Measurements from ENCODE around the gene SLC31A2.

DNA sequence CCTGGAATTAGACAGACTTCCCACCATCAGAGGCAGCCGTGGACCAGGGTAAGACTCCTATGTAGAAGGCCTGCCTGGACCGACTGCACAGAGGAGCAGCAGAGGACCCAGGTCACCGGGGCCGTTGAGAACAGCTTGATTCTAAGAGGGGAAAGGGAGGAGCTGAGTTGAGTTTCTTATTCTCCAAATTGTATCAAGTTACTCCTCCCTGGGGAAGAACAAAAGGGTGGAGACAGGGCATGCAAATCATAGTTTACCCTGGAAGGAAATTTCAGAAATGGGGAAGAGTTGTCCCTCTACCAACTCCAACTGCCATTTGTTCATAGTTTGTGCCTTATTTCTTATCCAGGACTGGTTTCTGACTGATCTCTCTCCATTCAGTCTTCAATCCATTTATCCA, 20.9 kb upstream of the SLC31A2 start:
- no peak for TF ChIP-seq FOXA1 (IDR thresholded peaks at IDR 0.05)
- no peak for TF ChIP-seq JUND (IDR thresholded peaks at IDR 0.05)
- TF ChIP-seq, protein P1, sequence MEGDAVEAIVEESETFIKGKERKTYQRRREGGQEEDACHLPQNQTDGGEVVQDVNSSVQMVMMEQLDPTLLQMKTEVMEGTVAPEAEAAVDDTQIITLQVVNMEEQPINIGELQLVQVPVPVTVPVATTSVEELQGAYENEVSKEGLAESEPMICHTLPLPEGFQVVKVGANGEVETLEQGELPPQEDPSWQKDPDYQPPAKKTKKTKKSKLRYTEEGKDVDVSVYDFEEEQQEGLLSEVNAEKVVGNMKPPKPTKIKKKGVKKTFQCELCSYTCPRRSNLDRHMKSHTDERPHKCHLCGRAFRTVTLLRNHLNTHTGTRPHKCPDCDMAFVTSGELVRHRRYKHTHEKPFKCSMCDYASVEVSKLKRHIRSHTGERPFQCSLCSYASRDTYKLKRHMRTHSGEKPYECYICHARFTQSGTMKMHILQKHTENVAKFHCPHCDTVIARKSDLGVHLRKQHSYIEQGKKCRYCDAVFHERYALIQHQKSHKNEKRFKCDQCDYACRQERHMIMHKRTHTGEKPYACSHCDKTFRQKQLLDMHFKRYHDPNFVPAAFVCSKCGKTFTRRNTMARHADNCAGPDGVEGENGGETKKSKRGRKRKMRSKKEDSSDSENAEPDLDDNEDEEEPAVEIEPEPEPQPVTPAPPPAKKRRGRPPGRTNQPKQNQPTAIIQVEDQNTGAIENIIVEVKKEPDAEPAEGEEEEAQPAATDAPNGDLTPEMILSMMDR (IDR thresholded peaks at IDR 0.05; ENCODE audit: low read depth, low read length, missing input control), result no peak
- TF ChIP-seq, protein P2, sequence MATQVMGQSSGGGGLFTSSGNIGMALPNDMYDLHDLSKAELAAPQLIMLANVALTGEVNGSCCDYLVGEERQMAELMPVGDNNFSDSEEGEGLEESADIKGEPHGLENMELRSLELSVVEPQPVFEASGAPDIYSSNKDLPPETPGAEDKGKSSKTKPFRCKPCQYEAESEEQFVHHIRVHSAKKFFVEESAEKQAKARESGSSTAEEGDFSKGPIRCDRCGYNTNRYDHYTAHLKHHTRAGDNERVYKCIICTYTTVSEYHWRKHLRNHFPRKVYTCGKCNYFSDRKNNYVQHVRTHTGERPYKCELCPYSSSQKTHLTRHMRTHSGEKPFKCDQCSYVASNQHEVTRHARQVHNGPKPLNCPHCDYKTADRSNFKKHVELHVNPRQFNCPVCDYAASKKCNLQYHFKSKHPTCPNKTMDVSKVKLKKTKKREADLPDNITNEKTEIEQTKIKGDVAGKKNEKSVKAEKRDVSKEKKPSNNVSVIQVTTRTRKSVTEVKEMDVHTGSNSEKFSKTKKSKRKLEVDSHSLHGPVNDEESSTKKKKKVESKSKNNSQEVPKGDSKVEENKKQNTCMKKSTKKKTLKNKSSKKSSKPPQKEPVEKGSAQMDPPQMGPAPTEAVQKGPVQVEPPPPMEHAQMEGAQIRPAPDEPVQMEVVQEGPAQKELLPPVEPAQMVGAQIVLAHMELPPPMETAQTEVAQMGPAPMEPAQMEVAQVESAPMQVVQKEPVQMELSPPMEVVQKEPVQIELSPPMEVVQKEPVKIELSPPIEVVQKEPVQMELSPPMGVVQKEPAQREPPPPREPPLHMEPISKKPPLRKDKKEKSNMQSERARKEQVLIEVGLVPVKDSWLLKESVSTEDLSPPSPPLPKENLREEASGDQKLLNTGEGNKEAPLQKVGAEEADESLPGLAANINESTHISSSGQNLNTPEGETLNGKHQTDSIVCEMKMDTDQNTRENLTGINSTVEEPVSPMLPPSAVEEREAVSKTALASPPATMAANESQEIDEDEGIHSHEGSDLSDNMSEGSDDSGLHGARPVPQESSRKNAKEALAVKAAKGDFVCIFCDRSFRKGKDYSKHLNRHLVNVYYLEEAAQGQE (IDR thresholded peaks at IDR 0.05), result no peak
- no peak for TF ChIP-seq RAD21 (IDR thresholded peaks at IDR 0.05)
- no peak for TF ChIP-seq TAF1 (conservative IDR thresholded peaks at IDR 0.05)
- no peak for TF ChIP-seq GABPA (IDR thresholded peaks at IDR 0.05 in 1 of 2, conservative IDR thresholded peaks at IDR 0.05 in 1 of 2)
- TF ChIP-seq, protein P3, sequence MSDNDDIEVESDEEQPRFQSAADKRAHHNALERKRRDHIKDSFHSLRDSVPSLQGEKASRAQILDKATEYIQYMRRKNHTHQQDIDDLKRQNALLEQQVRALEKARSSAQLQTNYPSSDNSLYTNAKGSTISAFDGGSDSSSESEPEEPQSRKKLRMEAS (IDR thresholded peaks at IDR 0.05), result no peak
- no peak for TF ChIP-seq NR2F2 (IDR thresholded peaks at IDR 0.05)
- TF ChIP-seq, protein P4, sequence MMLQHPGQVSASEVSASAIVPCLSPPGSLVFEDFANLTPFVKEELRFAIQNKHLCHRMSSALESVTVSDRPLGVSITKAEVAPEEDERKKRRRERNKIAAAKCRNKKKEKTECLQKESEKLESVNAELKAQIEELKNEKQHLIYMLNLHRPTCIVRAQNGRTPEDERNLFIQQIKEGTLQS (IDR thresholded peaks at IDR 0.05), result no peak
- TF ChIP-seq RXRA (IDR thresholded peaks at IDR 0.05), result no peak
- TF ChIP-seq, protein P5, sequence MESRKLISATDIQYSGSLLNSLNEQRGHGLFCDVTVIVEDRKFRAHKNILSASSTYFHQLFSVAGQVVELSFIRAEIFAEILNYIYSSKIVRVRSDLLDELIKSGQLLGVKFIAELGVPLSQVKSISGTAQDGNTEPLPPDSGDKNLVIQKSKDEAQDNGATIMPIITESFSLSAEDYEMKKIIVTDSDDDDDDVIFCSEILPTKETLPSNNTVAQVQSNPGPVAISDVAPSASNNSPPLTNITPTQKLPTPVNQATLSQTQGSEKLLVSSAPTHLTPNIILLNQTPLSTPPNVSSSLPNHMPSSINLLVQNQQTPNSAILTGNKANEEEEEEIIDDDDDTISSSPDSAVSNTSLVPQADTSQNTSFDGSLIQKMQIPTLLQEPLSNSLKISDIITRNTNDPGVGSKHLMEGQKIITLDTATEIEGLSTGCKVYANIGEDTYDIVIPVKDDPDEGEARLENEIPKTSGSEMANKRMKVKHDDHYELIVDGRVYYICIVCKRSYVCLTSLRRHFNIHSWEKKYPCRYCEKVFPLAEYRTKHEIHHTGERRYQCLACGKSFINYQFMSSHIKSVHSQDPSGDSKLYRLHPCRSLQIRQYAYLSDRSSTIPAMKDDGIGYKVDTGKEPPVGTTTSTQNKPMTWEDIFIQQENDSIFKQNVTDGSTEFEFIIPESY (IDR thresholded peaks at IDR 0.05), result no peak
- TF ChIP-seq YY1 (IDR thresholded peaks at IDR 0.05), result no peak
- no peak for TF ChIP-seq FOXA2 (IDR thresholded peaks at IDR 0.05)
